T-helper 2 cell (primary cell): ENCODE results near the gene RAB23.
"Not testable (repeated sequence)": the region's sequence is repeated elsewhere in the genome, so short reads cannot be mapped to it uniquely, and the experiment has no call there.

ENCODE experiments used
- DNase-seq, 5 experiments: peaks; one replicate each; pipeline versions ENCODE4 v3.0.0 to v3.0.0-alpha.2; 2012 to 2022
- total RNA-seq, 2 donors: gene quantifications; one replicate each; lab custom pipeline; 2026; lab: John Stamatoyannopoulos, UW

The RAB23 gene
- 0 to 1.5 reads per million in 2 donors for total RNA-seq

- DNase-seq: peak; percentile 68 to 85 (median 74)
These were observed at the start of gene RAB23 for GRCh38 chr6:57221936-57222742. Gene RAB23 (minus strand): TSS chr6:57222307. CDS start chr6:57210380, 11,927 bp downstream.

GRCh38 chr6:57268294-57268640 is 46.2 kb upstream of the RAB23 start:
- no peak for DNase-seq

GRCh38 chr6:57267586-57268293 is 45.6 kb upstream of the RAB23 start:
- DNase-seq: peak in 1 of 5 experiments; percentile 14

GRCh38 chr6:57265755-57266221 is 43.7 kb upstream of the RAB23 start:
- DNase-seq: no peak

- no peak for DNase-seq
These were observed 41.6 kb upstream of the RAB23 start for GRCh38 chr6:57263739-57264138.

GRCh38 chr6:57262901-57263694 is 41.0 kb upstream of the RAB23 start:
- no peak for DNase-seq

- DNase-seq: no peak
These were observed 40.4 kb upstream of the RAB23 start for GRCh38 chr6:57262488-57262887.

GRCh38 chr6:57261926-57262325 is 39.8 kb upstream of the RAB23 start:
- no peak for DNase-seq

- DNase-seq: no peak
These were observed 37.0 kb upstream of the RAB23 start for GRCh38 chr6:57259064-57259463.

- DNase-seq: no peak
These were observed 35.9 kb upstream of the RAB23 start for GRCh38 chr6:57257911-57258541.

GRCh38 chr6:57256541-57256940 is 34.4 kb upstream of the RAB23 start:
- no peak for DNase-seq

GRCh38 chr6:57255451-57256169 is 33.5 kb upstream of the RAB23 start:
- no peak for DNase-seq

GRCh38 chr6:57254055-57254717 is 32.1 kb upstream of the RAB23 start:
- no peak for DNase-seq

GRCh38 chr6:57252975-57253374 is 30.9 kb upstream of the RAB23 start:
- DNase-seq: no peak

- no peak for DNase-seq
These were observed 30.0 kb upstream of the RAB23 start for GRCh38 chr6:57252137-57252536.

GRCh38 chr6:57250348-57250747 is 28.2 kb upstream of the RAB23 start:
- no peak for DNase-seq

- no peak for DNase-seq
These were observed 26.3 kb upstream of the RAB23 start for GRCh38 chr6:57248311-57248895.

GRCh38 chr6:57247603-57248002 is 25.5 kb upstream of the RAB23 start:
- no peak for DNase-seq

- DNase-seq: no peak
These were observed 24.2 kb upstream of the RAB23 start for GRCh38 chr6:57246307-57246706.

GRCh38 chr6:57243954-57244353 is 21.8 kb upstream of the RAB23 start:
- DNase-seq: no peak

- not testable (repeated sequence) for DNase-seq
These were observed 21.4 kb upstream of the RAB23 start for GRCh38 chr6:57243526-57243925.
